Smooth muscle cell (in vitro differentiated cells): ENCODE data around the gene DUSP15. TPM values are rescaled to one million over a fixed set of nuclear protein-coding genes. Genes with fewer than 3 reads are reported as not detected.

Experiments
- DNase-seq: peaks from one replicate; lab custom pipeline; 2025; ENCODE audit not compliant: unreplicated experiment; lab: John Stamatoyannopoulos, UW
- H2AFZ ChIP-seq: fragments of 200-600 bp; sonication (generic); 2 replicates; pipeline ENCODE4 v1.6.0; 2016; ENCODE audit warnings: antibody characterized with exemption, low read depth, mild to moderate bottlenecking
- H3F3A ChIP-seq: fragments of 200-600 bp; sonication (generic); 2 replicates; pipeline ENCODE4 v1.6.0; 2017; ENCODE audit warnings: antibody characterized with exemption, low read depth
- H3K27ac ChIP-seq: fragments of 200-600 bp; sonication (generic); 2 replicates; pipeline ENCODE4 v1.5.1; 2016; ENCODE audit warnings: low read depth, mild to moderate bottlenecking
- H3K27me3 ChIP-seq: fragments of 200-600 bp; sonication (generic); 2 replicates; pipeline ENCODE4 v1.6.1; 2016; ENCODE audit warnings: low read depth, mild to moderate bottlenecking
- H3K36me3 ChIP-seq: fragments of 200-600 bp; sonication (generic); 2 replicates; pipeline ENCODE4 v1.5.1; 2016; ENCODE audit warnings: low read depth
- H3K4me1 ChIP-seq: fragments of 200-600 bp; sonication (generic); 2 replicates; pipeline ENCODE4 v1.5.1; 2016; ENCODE audit warnings: low read depth
- H3K4me2 ChIP-seq: fragments of 200-600 bp; sonication (generic); 2 replicates; pipeline ENCODE4 v1.6.0; 2016; ENCODE audit warnings: mild to moderate bottlenecking
- H3K4me3 ChIP-seq: fragments of 200-600 bp; sonication (generic); 2 replicates; pipeline ENCODE4 v1.5.1; 2016; ENCODE audit warnings: mild to moderate bottlenecking
- H3K79me2 ChIP-seq: fragments of 200-600 bp; sonication (generic); 2 replicates; pipeline ENCODE4 v1.6.0; 2016; ENCODE audit warnings: low read depth, mild to moderate bottlenecking
- H3K9ac ChIP-seq: fragments of 200-600 bp; sonication (generic); 2 replicates; pipeline ENCODE4 v1.6.0; 2016; ENCODE audit warnings: low read depth
- H3K9me3 ChIP-seq: fragments of 200-600 bp; sonication (generic); replicated peaks from 2 replicates; pipeline ENCODE4 v1.5.1; 2016; ENCODE audit warnings: low read depth
- H4K20me1 ChIP-seq: fragments of 200-600 bp; sonication (generic); 2 replicates; pipeline ENCODE4 v1.6.0; 2016; ENCODE audit warnings: low read depth
- WGBS: methylation state at CpG from one replicate; pipeline ENCODE4 v1.1.7; 2016; ENCODE audit warnings: low lambda C conversion rate; 5-methylcytosine and 5-hydroxymethylcytosine counted together
- polyA plus RNA-seq: library from polyadenylated mRNA; unstranded; fragments of >200 nt; fragmentation: Nextera tagmentation; extraction: Ambion mirVana; gene quantifications from 2 replicates; pipeline ENCODE4 v1.2.1, GENCODE V29; 2016
- small RNA-seq: library from RNA; depleted of rRNA; stranded (forward); fragments of <200 nt; gene quantifications from one replicate; pipeline ENCODE3, GENCODE V24; 2014
- total RNA-seq: library from RNA; depleted of rRNA; stranded (reverse); fragments of >200 nt; gene quantifications from 2 replicates; pipeline ENCODE4 v1.2.3, GENCODE V29; 2014
- TF ChIP-seq, protein P1 (sequence below): fragments of 200-600 bp; sonication (generic); IDR thresholded peaks from 2 replicates; pipeline ENCODE4 v1.5.1; 2017; ENCODE audit warnings: borderline replicate concordance, mild to moderate bottlenecking, antibody characterized with exemption; ENCODE audit not compliant: insufficient read depth, poor library complexity, severe bottlenecking

The DUSP15 gene
- total and polyA plus RNA-seq, 2 experiments from 2014 or later: 6.2 to 10.2 TPM

DNA sequence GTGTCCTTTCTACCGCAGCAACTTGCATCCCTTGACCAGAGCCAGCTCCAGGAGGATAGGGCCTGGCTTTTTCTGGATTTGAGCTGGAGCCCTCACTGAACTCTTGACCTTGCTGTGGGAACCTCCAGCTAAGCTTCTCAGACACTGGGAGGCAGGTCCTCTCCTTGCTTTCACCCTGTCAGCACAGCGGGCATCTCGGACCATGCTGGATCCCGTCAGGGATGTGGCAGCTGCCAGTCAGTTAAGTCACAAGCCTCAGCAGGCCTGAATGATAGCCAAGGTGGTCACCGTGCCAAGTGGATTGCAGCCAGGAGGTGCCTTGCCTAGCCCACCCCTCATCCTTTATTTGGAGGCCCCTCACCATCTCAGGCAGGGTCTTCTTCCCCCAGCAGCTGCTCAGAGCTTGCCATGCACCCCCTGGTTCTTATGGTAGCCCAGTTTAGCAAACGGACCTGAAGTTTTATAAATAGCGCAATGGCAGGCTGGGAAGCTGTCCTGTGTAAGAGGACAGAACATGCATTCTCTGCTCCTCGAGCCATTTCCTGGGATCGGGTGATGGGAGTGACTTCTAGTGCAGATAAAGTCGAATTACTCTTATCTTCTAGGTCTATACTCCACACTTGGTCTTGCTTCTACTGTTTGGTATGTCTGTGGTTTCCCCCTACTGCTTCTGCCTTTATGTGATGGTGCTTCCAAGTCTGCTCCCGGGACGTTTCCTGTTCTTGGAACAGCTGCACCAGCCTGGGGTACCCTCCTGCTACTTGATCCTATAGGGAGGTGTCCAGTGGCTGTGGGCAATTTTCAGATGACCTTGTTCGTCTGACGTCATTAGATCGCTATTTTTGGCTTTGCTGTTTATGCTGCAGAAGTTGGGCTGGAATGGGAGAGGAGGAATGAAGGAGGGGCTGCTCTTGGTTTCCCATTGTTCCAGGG, 58.3 kb downstream of the DUSP15 start:
- no peak overlapping the region for H2AFZ ChIP-seq
- H3K4me1 ChIP-seq: no peaks in the 10 kb centered on the region
- H3K27me3 ChIP-seq: no peaks in the 10 kb centered on the region
- H3K36me3 ChIP-seq: no peaks in the 10 kb centered on the region
- no peaks in the 10 kb centered on the region for H3K9me3 ChIP-seq
- no peak overlapping the region for H3K27ac ChIP-seq
- no peaks in the 10 kb centered on the region for H3K79me2 ChIP-seq
- 62% methylated on average over 15 of the region's 15 CpGs for WGBS
- no peaks in the 10 kb centered on the region for H3F3A ChIP-seq
- H3K4me3 ChIP-seq: no peak overlapping the region
- H3K4me2 ChIP-seq: peak overlapping the region; percentile 3
- no peak for DNase-seq
- H4K20me1 ChIP-seq: no peaks in the 10 kb centered on the region
- TF ChIP-seq, protein P1, sequence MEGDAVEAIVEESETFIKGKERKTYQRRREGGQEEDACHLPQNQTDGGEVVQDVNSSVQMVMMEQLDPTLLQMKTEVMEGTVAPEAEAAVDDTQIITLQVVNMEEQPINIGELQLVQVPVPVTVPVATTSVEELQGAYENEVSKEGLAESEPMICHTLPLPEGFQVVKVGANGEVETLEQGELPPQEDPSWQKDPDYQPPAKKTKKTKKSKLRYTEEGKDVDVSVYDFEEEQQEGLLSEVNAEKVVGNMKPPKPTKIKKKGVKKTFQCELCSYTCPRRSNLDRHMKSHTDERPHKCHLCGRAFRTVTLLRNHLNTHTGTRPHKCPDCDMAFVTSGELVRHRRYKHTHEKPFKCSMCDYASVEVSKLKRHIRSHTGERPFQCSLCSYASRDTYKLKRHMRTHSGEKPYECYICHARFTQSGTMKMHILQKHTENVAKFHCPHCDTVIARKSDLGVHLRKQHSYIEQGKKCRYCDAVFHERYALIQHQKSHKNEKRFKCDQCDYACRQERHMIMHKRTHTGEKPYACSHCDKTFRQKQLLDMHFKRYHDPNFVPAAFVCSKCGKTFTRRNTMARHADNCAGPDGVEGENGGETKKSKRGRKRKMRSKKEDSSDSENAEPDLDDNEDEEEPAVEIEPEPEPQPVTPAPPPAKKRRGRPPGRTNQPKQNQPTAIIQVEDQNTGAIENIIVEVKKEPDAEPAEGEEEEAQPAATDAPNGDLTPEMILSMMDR: no peak
- no peak overlapping the region for H3K9ac ChIP-seq

DNA sequence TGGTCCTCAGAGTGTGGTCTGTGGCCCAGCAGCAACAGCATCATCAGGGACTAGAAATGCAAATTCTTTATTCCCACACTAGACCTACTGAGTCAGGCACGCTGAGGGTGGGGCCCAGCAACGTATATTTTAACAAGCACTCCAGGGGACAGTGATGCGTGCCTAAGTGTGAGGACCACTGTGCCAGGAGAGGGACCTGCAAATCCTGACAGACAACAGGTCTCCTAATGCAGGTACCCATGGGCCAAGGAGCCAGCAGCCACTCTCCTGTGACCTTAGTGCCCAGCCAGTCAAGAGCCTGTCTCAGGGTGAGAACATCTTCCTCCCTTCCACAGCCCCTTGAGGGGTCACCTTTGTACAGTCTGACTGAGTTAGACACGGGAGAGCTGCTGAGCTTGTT, 59.1 kb downstream of the DUSP15 start:
- H3K4me2 ChIP-seq: no peak overlapping the region
- no peak overlapping the region for H3K9ac ChIP-seq
- H3K4me3 ChIP-seq: no peak overlapping the region
- H4K20me1 ChIP-seq: no peaks in the 10 kb centered on the region
- H3K9me3 ChIP-seq: no peaks in the 10 kb centered on the region
- H3K36me3 ChIP-seq: no peaks in the 10 kb centered on the region
- TF ChIP-seq, protein P1: no peak
- DNase-seq: no peak
- H3K27me3 ChIP-seq: no peaks in the 10 kb centered on the region
- H2AFZ ChIP-seq: no peak overlapping the region
- H3K4me1 ChIP-seq: no peaks in the 10 kb centered on the region
- no peaks in the 10 kb centered on the region for H3F3A ChIP-seq
- 87% methylated on average over 4 of the region's 4 CpGs for WGBS
- peak overlapping the region; percentile 65 for H3K27ac ChIP-seq
- no peaks in the 10 kb centered on the region for H3K79me2 ChIP-seq

Small RNA genes lying within 50 kb of the gene (small RNA-seq; reads per million reads assigned to genes)
- not detected for gene RNU1-94P

Other genes with a start within 250 kb of the DUSP15 start
- gene COX4I2, start 232.6 kb downstream of the DUSP15 start, total RNA-seq: not detected in 2 replicates
- 0.80 and 2.1 TPM in 2 replicates for gene COX4I2, start 232.6 kb downstream of the DUSP15 start, polyA plus RNA-seq
- 35.5 and 47.0 TPM in 2 replicates for gene BCL2L1, start 147.7 kb downstream of the DUSP15 start, total RNA-seq
- 24.8 and 41.1 TPM in 2 replicates for gene BCL2L1, start 147.7 kb downstream of the DUSP15 start, polyA plus RNA-seq
- 24.5 and 28.3 TPM in 2 replicates for gene TPX2, start 131.2 kb downstream of the DUSP15 start, total RNA-seq
- gene TPX2, start 131.2 kb downstream of the DUSP15 start, polyA plus RNA-seq: 18.7 and 21.7 TPM in 2 replicates
- 0.09 and 0.54 TPM in 2 replicates for gene MYLK2, start 51.2 kb downstream of the DUSP15 start, total RNA-seq
- gene MYLK2, start 51.2 kb downstream of the DUSP15 start, polyA plus RNA-seq: 0.22 TPM in 1 of 2 replicates, not detected in the other
- 0.09 and 2.6 TPM in 2 replicates for gene FOXS1, start 24.9 kb downstream of the DUSP15 start, total RNA-seq
- gene FOXS1, start 24.9 kb downstream of the DUSP15 start, polyA plus RNA-seq: 2.1 and 3.3 TPM in 2 replicates
- not detected in 2 replicates for gene TTLL9, start 107 bp upstream of the DUSP15 start, total RNA-seq
- 0.13 and 0.18 TPM in 2 replicates for gene TTLL9, start 107 bp upstream of the DUSP15 start, polyA plus RNA-seq
- 7.0 and 8.1 TPM in 2 replicates for gene PDRG1, start 81.5 kb upstream of the DUSP15 start, total RNA-seq
- gene PDRG1, start 81.5 kb upstream of the DUSP15 start, polyA plus RNA-seq: 30.3 and 41.6 TPM in 2 replicates
- not detected in 2 replicates for gene XKR7, start 97.6 kb upstream of the DUSP15 start, total RNA-seq
- not detected in 2 replicates for gene XKR7, start 97.6 kb upstream of the DUSP15 start, polyA plus RNA-seq
- 0.27 TPM in 1 of 2 replicates, not detected in the other for gene CCM2L, start 139.9 kb upstream of the DUSP15 start, total RNA-seq
- gene CCM2L, start 139.9 kb upstream of the DUSP15 start, polyA plus RNA-seq: 0.27 TPM in 1 of 2 replicates, not detected in the other
- gene HCK, start 181.7 kb upstream of the DUSP15 start, total RNA-seq: 2.0 and 2.5 TPM in 2 replicates
- gene HCK, start 181.7 kb upstream of the DUSP15 start, polyA plus RNA-seq: 2.1 and 2.4 TPM in 2 replicates
- 59.2 and 75.8 TPM in 2 replicates for gene TM9SF4, start 239.2 kb upstream of the DUSP15 start, total RNA-seq
- gene TM9SF4, start 239.2 kb upstream of the DUSP15 start, polyA plus RNA-seq: 73.9 and 90.2 TPM in 2 replicates